B cell (primary cell): Measurements from ENCODE around the gene PLPP3. TPM values are rescaled to one million over a fixed set of nuclear protein-coding genes. Genes with fewer than 3 reads are reported as not detected.

Experiments used
- ATAC-seq: fragments of 200-7000 bp; cut with Tn5 transposase; one replicate; pipeline ENCODE4 v1.10.0; 2021; ENCODE audit warnings: low read depth, mild to moderate bottlenecking, moderate number of reproducible peaks, moderate library complexity
- CTCF ChIA-PET: fragments of 350-600 bp; sonication (Branson Sonifier 250); formaldehyde crosslinking; loops from one replicate; lab custom pipeline; 2021; ENCODE audit warnings: antibody characterized with exemption, inconsistent platforms; lab: Charles Lee
- POLR2A ChIA-PET: fragments of 350-600 bp; sonication (Branson Sonifier 250); formaldehyde crosslinking; loops from one replicate; lab custom pipeline; 2021; ENCODE audit warnings: antibody characterized with exemption; lab: Charles Lee
- DNase-seq: peaks from one replicate; pipeline ENCODE4 v3.0.0; 2013
- H2AFZ ChIP-seq: 2 replicates; pipeline ENCODE4 v1.6.1; 2012; ENCODE audit warnings: mild to moderate bottlenecking, low read depth, low read length; ENCODE audit not compliant: insufficient read depth, poor library complexity, severe bottlenecking
- H3K27ac ChIP-seq, 2 donors: 1 replicate in 1 of 2; 2 replicates in 1 of 2; pipeline ENCODE4 v1.5.1; 2012 to 2013; ENCODE audit warnings: low read length in 2 of 2, mild to moderate bottlenecking in 2 of 2, moderate library complexity in 1 of 2
- H3K27me3 ChIP-seq, 4 experiments: fragments of 200-600 bp in 1 of 4; sonication (generic) in 1 of 4; replicated peaks in 1 of 4; 1 replicate in 2 of 4; 2 replicates in 2 of 4; pipeline versions ENCODE4 v1.6.1 to v1.7.0; 2013 to 2016; ENCODE audit warnings: low read length in 3 of 4, mild to moderate bottlenecking in 2 of 4, mixed read lengths in 1 of 4, moderate library complexity in 1 of 4; ENCODE audit not compliant: insufficient read depth in 4 of 4, control insufficient read depth in 3 of 4; ENCODE audit errors: control extremely low read depth in 1 of 4
- H3K36me3 ChIP-seq, 2 experiments: replicated peaks in 1 of 2; 1 replicate in 1 of 2; 2 replicates in 1 of 2; pipeline versions ENCODE4 v1.6.1 to v1.7.1; 2013; ENCODE audit warnings: low read length in 1 of 2; ENCODE audit not compliant: insufficient read depth in 2 of 2, control insufficient read depth in 1 of 2; ENCODE audit errors: control extremely low read depth in 1 of 2, extremely low read depth in 1 of 2
- H3K4me1 ChIP-seq, 2 donors: fragments of 200-600 bp in 1 of 2; sonication (generic) in 1 of 2; 1 replicate in 1 of 2; 2 replicates in 1 of 2; pipeline versions ENCODE4 v1.5.1 to v1.6.1; 2013 to 2017; ENCODE audit warnings: low read length in 2 of 2; ENCODE audit not compliant: control insufficient read depth in 2 of 2, insufficient read depth in 2 of 2
- H3K4me2 ChIP-seq: replicated peaks from 2 replicates; pipeline ENCODE3; 2012; ENCODE audit warnings: mild to moderate bottlenecking, low read depth, low read length; ENCODE audit not compliant: poor library complexity, severe bottlenecking
- H3K4me3 ChIP-seq, 5 experiments: fragments of 200-600 bp in 1 of 5; sonication (generic) in 1 of 5; 1 replicate in 3 of 5; 2 replicates in 2 of 5; pipeline versions ENCODE4 v1.5.1 to v1.7.0; 2011 to 2016; ENCODE audit warnings: low read length in 4 of 5, mild to moderate bottlenecking in 4 of 5, low read depth in 2 of 5, control low read depth in 1 of 5, moderate library complexity in 1 of 5; ENCODE audit not compliant: insufficient read depth in 1 of 5; ENCODE audit errors: control extremely low read depth in 1 of 5, extremely low read depth in 1 of 5
- H3K79me2 ChIP-seq: fragments of 200-600 bp; sonication (generic); one replicate; pipeline ENCODE4 v1.6.0; 2016; ENCODE audit warnings: low read length; ENCODE audit not compliant: control insufficient read depth, insufficient read depth
- H3K9ac ChIP-seq: fragments of 200-600 bp; sonication (generic); 2 replicates; pipeline ENCODE4 v1.6.1; 2017; ENCODE audit warnings: mild to moderate bottlenecking, low read length, moderate library complexity
- H3K9me3 ChIP-seq, 3 donors: one replicate each; pipeline versions ENCODE4 v1.6.1 to v1.7.1; 2013; ENCODE audit warnings: low read length in 2 of 3; ENCODE audit not compliant: control insufficient read depth in 2 of 3, insufficient read depth in 1 of 3; ENCODE audit errors: control extremely low read depth in 1 of 3
- H4K20me1 ChIP-seq: 2 replicates; pipeline ENCODE4 v1.6.0; 2012; ENCODE audit warnings: mild to moderate bottlenecking, low read length; ENCODE audit not compliant: insufficient read depth, control insufficient read depth, poor library complexity, severe bottlenecking
- H3K27ac Mint-ChIP-seq: one replicate; pipeline ENCODE4 v1.8.0; 2021; ENCODE audit warnings: mixed read lengths
- H3K27me3 Mint-ChIP-seq: one replicate; pipeline ENCODE4 v1.8.0; 2021; ENCODE audit warnings: mixed read lengths
- H3K4me1 Mint-ChIP-seq: one replicate; pipeline ENCODE4 v1.8.0; 2021; ENCODE audit warnings: mixed read lengths
- H3K4me3 Mint-ChIP-seq: one replicate; pipeline ENCODE4 v1.8.0; 2021; ENCODE audit warnings: mixed read lengths
- H3K9me3 Mint-ChIP-seq: one replicate; pipeline ENCODE4 v1.8.0; 2022; ENCODE audit warnings: mixed read lengths; ENCODE audit not compliant: insufficient read depth
- EZH2 ChIP-seq: IDR thresholded peaks from 2 replicates; pipeline ENCODE4 v1.6.1; 2012; ENCODE audit warnings: borderline replicate concordance, low read depth, mild to moderate bottlenecking, moderate library complexity, low read length; ENCODE audit not compliant: insufficient read depth, poor library complexity, severe bottlenecking
- WGBS: methylation state at CpG from one replicate; pipeline ENCODE4 v1.1.5; 2013; ENCODE audit warnings: missing lambda C conversion rate; ENCODE audit not compliant: insufficient coverage; 5-methylcytosine and 5-hydroxymethylcytosine counted together
- intact Hi-C: fragments of 100-400 bp; cut with micrococcal nuclease; formaldehyde crosslinking; loops from one replicate; pipeline ENCODE4 v1.10.0; 2022
- polyA plus RNA-seq: library from polyadenylated mRNA; depleted of rRNA; stranded (reverse); fragments of >200 nt; gene quantifications from 2 replicates; pipeline ENCODE4 v1.2.3, GENCODE V29; 2012
- total RNA-seq, 2 donors: library from RNA; stranded (reverse); fragments of 120-200 nt in 1 of 2; gene quantifications; 1 replicate in 1 of 2; 2 replicates in 1 of 2; pipeline versions ENCODE4 v1.2.3 to v1.2.4, GENCODE V29; 2013 to 2022
- TF ChIP-seq, protein P1 (sequence below): fragments of 200-600 bp; IDR thresholded peaks from one replicate; pipeline ENCODE4 v1.8.0; 2022; ENCODE audit warnings: antibody characterized with exemption, mild to moderate bottlenecking

Gene PLPP3
- total and polyA plus RNA-seq, 2 donors (not counting 1 experiment from before 2014, with no cell fraction given): 1.8 to 2.9 TPM

DNA sequence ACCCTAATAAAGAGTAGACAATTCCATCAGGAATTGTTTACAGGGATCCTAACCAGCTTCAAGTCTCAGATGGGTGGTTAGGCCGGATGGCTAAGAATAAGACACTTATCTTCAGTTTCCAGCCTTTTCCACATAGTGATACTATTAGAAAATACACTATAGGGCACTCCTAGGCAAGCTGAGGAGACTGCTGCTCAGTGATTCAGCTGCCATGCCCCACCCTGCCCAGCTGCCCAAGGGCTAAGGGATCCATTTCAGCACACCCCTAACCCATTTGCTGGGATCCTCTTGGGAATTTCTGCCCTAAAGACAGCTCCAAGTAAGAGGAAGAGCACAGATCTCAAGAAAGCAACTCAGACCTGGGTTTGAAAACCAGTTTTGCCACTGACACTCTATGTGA, 31.9 kb downstream of the PLPP3 start:
- POLR2A ChIA-PET: no interaction called here

DNA sequence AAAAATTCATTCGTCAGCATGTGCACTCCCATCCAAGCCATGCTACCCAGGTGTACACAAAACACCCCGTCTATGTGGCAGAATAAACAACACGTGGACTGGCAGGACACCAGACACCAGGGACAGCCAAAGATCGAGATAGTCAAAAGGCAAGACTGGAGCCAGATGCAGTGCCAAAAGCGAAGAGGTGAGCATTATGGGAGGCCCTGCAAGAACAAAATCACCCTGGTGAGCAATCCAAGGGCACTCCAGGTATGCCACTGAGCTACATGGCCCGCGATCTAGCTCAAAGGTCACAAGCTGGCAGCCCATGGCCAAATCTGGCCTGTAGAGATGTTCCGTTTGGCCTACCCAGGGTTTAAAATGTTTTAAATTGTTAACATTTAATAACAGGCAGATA, 33.7 kb downstream of the PLPP3 start:
- peaks cover 6% of the 10 kb centered on the region for H3K79me2 ChIP-seq
- ATAC-seq (no peak), DNase-seq (no peak)
- H2AFZ ChIP-seq: no peak overlapping the region
- H3K27ac ChIP-seq: no peak overlapping the region
- no peak overlapping the region for H3K4me2 ChIP-seq
- Mint-ChIP-seq H3K27ac (no peak overlapping the region), H3K4me3 (no peak overlapping the region), H3K4me1 (peaks cover 3% of the 10 kb centered on the region), H3K27me3 (no peaks in the 10 kb centered on the region), H3K9me3 (no peaks in the 10 kb centered on the region)
- CTCF ChIA-PET: no interaction called here
- WGBS: 94% methylated on average over 7 of the region's 8 CpGs
- intact Hi-C loops: no loop called here
- no peaks in the 10 kb centered on the region for H3K36me3 ChIP-seq
- no peaks in the 10 kb centered on the region for H3K9me3 ChIP-seq
- H4K20me1 ChIP-seq: no peaks in the 10 kb centered on the region
- POLR2A ChIA-PET: no interaction called here
- no peaks in the 10 kb centered on the region for H3K27me3 ChIP-seq
- H3K4me3 ChIP-seq: no peak overlapping the region
- H3K9ac ChIP-seq: no peak overlapping the region
- no peak for TF ChIP-seq EZH2
- TF ChIP-seq, protein P1, sequence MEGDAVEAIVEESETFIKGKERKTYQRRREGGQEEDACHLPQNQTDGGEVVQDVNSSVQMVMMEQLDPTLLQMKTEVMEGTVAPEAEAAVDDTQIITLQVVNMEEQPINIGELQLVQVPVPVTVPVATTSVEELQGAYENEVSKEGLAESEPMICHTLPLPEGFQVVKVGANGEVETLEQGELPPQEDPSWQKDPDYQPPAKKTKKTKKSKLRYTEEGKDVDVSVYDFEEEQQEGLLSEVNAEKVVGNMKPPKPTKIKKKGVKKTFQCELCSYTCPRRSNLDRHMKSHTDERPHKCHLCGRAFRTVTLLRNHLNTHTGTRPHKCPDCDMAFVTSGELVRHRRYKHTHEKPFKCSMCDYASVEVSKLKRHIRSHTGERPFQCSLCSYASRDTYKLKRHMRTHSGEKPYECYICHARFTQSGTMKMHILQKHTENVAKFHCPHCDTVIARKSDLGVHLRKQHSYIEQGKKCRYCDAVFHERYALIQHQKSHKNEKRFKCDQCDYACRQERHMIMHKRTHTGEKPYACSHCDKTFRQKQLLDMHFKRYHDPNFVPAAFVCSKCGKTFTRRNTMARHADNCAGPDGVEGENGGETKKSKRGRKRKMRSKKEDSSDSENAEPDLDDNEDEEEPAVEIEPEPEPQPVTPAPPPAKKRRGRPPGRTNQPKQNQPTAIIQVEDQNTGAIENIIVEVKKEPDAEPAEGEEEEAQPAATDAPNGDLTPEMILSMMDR: no peak
- no peaks in the 10 kb centered on the region for H3K4me1 ChIP-seq

More for the DNA sequence above, 31.9 kb downstream of the PLPP3 start:
- H3K9ac ChIP-seq: no peak overlapping the region
- H3K4me3 ChIP-seq: no peak overlapping the region
- Mint-ChIP-seq H3K4me3 (no peak overlapping the region), H3K27me3 (no peaks in the 10 kb centered on the region), H3K4me1 (peaks cover 3% of the 10 kb centered on the region), H3K27ac (no peak overlapping the region), H3K9me3 (no peaks in the 10 kb centered on the region)
- no peaks in the 10 kb centered on the region for H3K9me3 ChIP-seq
- TF ChIP-seq EZH2: no peak
- TF ChIP-seq, protein P1: no peak
- WGBS: no CpG with 5 or more reads among the region's 1 CpG
- no peaks in the 10 kb centered on the region for H3K27me3 ChIP-seq
- CTCF ChIA-PET: no interaction called here
- no peak overlapping the region for H3K4me2 ChIP-seq
- no peak for ATAC-seq
- no peaks in the 10 kb centered on the region for H3K4me1 ChIP-seq
- DNase-seq: no peak
- H3K36me3 ChIP-seq: no peaks in the 10 kb centered on the region
- intact Hi-C loops: no loop called here
- no peaks in the 10 kb centered on the region for H4K20me1 ChIP-seq
- H2AFZ ChIP-seq: no peak overlapping the region
- H3K79me2 ChIP-seq: peaks cover 2% of the 10 kb centered on the region
- H3K27ac ChIP-seq: no peak overlapping the region
